Suprapubic skin (tissue), 4 donors: ENCODE results near the gene CLTCL1. TPM values are rescaled to one million over a fixed set of nuclear protein-coding genes. Genes with fewer than 3 reads are reported as not detected.

Source experiments
- DNase-seq, 2 donors: peaks; one replicate each; pipeline ENCODE4 v3.0.0-alpha.2; 2019; ENCODE audit warnings: low spot score in 2 of 2
- H3K27ac ChIP-seq: fragments of 200-600 bp; sonication (generic); one replicate; pipeline ENCODE4 v1.5.1; 2019
- H3K27me3 ChIP-seq: fragments of 200-600 bp; sonication (generic); one replicate; pipeline ENCODE4 v1.5.1; 2019
- H3K36me3 ChIP-seq: fragments of 200-600 bp; sonication (generic); one replicate; pipeline ENCODE4 v1.5.1; 2019
- H3K4me1 ChIP-seq: fragments of 200-600 bp; sonication (generic); one replicate; pipeline ENCODE4 v1.5.1; 2019
- H3K4me3 ChIP-seq: fragments of 200-600 bp; sonication (generic); one replicate; pipeline ENCODE4 v1.5.1; 2019; ENCODE audit warnings: mild to moderate bottlenecking
- H3K9me3 ChIP-seq: fragments of 200-600 bp; sonication (generic); one replicate; pipeline ENCODE4 v1.5.1; 2019
- CTCF ChIP-seq, 2 donors: fragments of 200-600 bp in 1 of 2; fragments of 450-650 bp in 1 of 2; sonication (generic) in 1 of 2; IDR thresholded peaks; one replicate each; pipeline ENCODE4 v1.5.1; 2016 to 2019; ENCODE audit warnings: antibody characterized with exemption in 2 of 2, mild to moderate bottlenecking in 1 of 2, moderate library complexity in 1 of 2
- EP300 ChIP-seq: sonication (generic); formaldehyde crosslinking; IDR thresholded peaks from one replicate; pipeline ENCODE4 v1.6.1; 2017; ENCODE audit warnings: antibody characterized with exemption
- POLR2A ChIP-seq, 2 donors: fragments of 450-650 bp; IDR thresholded peaks; one replicate each; pipeline ENCODE4 v1.6.1; 2017; ENCODE audit warnings: antibody characterized with exemption in 2 of 2, mild to moderate bottlenecking in 2 of 2, moderate library complexity in 2 of 2
- POLR2AphosphoS5 ChIP-seq, 3 donors: sonication (generic); formaldehyde crosslinking; IDR thresholded peaks; one replicate each; pipeline ENCODE4 v1.6.1; 2017; ENCODE audit warnings: antibody characterized with exemption in 3 of 3
- WGBS: methylation state at CpG from one replicate; pipeline ENCODE4 v1.1.5; 2018; 5-methylcytosine and 5-hydroxymethylcytosine counted together
- total RNA-seq, 4 donors: library from RNA; depleted of rRNA; stranded (reverse); fragments of >200 nt; gene quantifications; one replicate each; pipeline ENCODE4 v1.1.0, GENCODE V29; 2016

CLTCL1 gene
- total RNA-seq, 4 donors from 2014 or later: 5.6 to 12.5 (median 9.4) TPM

- H3K4me1 ChIP-seq: peaks cover 40% of the 10 kb centered on the region
- H3K9me3 ChIP-seq: no peaks in the 10 kb centered on the region
- H3K36me3 ChIP-seq: peaks cover 42% of the 10 kb centered on the region
- H3K27me3 ChIP-seq: no peaks in the 10 kb centered on the region
- TF ChIP-seq EP300: no peak
- TF ChIP-seq POLR2A (IDR thresholded peaks at IDR 0.05): no peak
- TF ChIP-seq CTCF (IDR thresholded peaks at IDR 0.05): no peak
- TF ChIP-seq POLR2AphosphoS5 (IDR thresholded peaks at IDR 0.05): no peak
- no peak for DNase-seq
- WGBS: 97% methylated on average over 18 of the region's 19 CpGs
- H3K4me3 ChIP-seq: no peak overlapping the region
- H3K27ac ChIP-seq: no peak overlapping the region
Measured at GRCh38 chr22:19131685-19132015, 159.9 kb downstream of the CLTCL1 start.

GRCh38 chr22:19130959-19131684 is 160.4 kb downstream of the CLTCL1 start, which contains the start of gene TSSK2:
Gene TSSK2, plus strand, starts transcription at chr22:19131308. Its CDS starts 92 bp downstream, at chr22:19131400.
- Histone ChIP-seq H3K4me3 (no peak within 1 kb of the TSS), H3K36me3 (peaks cover 37% of the 10 kb centered on the region), H3K27me3 (no peaks in the 10 kb centered on the region), H3K27ac (peak within 1 kb of the TSS; percentile 66), H3K9me3 (no peaks in the 10 kb centered on the region), H3K4me1 (peaks cover 44% of the 10 kb centered on the region)
- DNase-seq: no peak
- TF ChIP-seq POLR2AphosphoS5 (IDR thresholded peaks at IDR 0.05) (no peak), CTCF (IDR thresholded peaks at IDR 0.05) (no peak), POLR2A (IDR thresholded peaks at IDR 0.05) (no peak), EP300 (no peak)
- 73% methylated on average over 23 of the region's 27 CpGs for WGBS

- H3K4me3 ChIP-seq: peak overlapping the region; percentile 13
- 39% methylated on average over 6 of the region's 8 CpGs for WGBS
- peak overlapping the region; percentile 66 for H3K27ac ChIP-seq
- DNase-seq: peak in 1 of 2 donors; percentile 81
- H3K27me3 ChIP-seq: no peaks in the 10 kb centered on the region
- TF ChIP-seq POLR2A (IDR thresholded peaks at IDR 0.05) (no peak), EP300 (no peak), POLR2AphosphoS5 (IDR thresholded peaks at IDR 0.05) (no peak), CTCF (IDR thresholded peaks at IDR 0.05) (no peak)
- H3K4me1 ChIP-seq: peaks cover 45% of the 10 kb centered on the region
- H3K36me3 ChIP-seq: peaks cover 24% of the 10 kb centered on the region
- H3K9me3 ChIP-seq: no peaks in the 10 kb centered on the region
Measured at GRCh38 chr22:19129871-19130270, 161.6 kb downstream of the CLTCL1 start.

Other genes with a start within 250 kb of the CLTCL1 start
- gene DGCR2, start 169.3 kb downstream of the CLTCL1 start, total RNA-seq: 100 to 1,000 TPM; 115 to 172 (median 130) TPM
- not detected for gene TSSK2, start 160.4 kb downstream of the CLTCL1 start, total RNA-seq
- gene ESS2, start 147.1 kb downstream of the CLTCL1 start, total RNA-seq: 10 to 100 TPM; 22.4 to 26.0 (median 24.0) TPM
- gene GSC2, start 141.4 kb downstream of the CLTCL1 start, total RNA-seq: not detected
- gene SLC25A1, start 113.0 kb downstream of the CLTCL1 start, total RNA-seq: 10 to 100 TPM; 35.6 to 71.0 (median 57.8) TPM
- 10 to 100 TPM; 17.7 to 25.1 (median 22.5) TPM for gene HIRA, start 140.0 kb upstream of the CLTCL1 start, total RNA-seq
- gene MRPL40, start 140.8 kb upstream of the CLTCL1 start, total RNA-seq: 10 to 100 TPM; 19.1 to 33.9 (median 22.7) TPM
- gene C22orf39, start 156.0 kb upstream of the CLTCL1 start, total RNA-seq: 10 to 100 TPM; 49.4 to 67.0 (median 51.7) TPM
- gene UFD1, start 187.5 kb upstream of the CLTCL1 start, total RNA-seq: 10 to 100 TPM; 27.9 to 56.1 (median 52.5) TPM
- 1 to 10 TPM in 3 of 4 donors, under 1 TPM in 1; 0.72 to 3.3 (median 1.4) TPM for gene CDC45, start 188.2 kb upstream of the CLTCL1 start, total RNA-seq
- 100 to 1,000 TPM in 1 of 4 donors, 10 to 100 TPM in 3; 22.1 to 112 (median 56.8) TPM for gene CLDN5, start 232.7 kb upstream of the CLTCL1 start, total RNA-seq